HG02938 (cell line): ENCODE results near the gene SLC2A6.

Source experiments
- ATAC-seq: cut with Tn5 transposase; IDR thresholded peaks from one replicate; pipeline ENCODE4 v1.9.1; 2021; ENCODE audit warnings: mild to moderate bottlenecking, moderate library complexity; ENCODE audit not compliant: unreplicated experiment

Gene SLC2A6

GRCh38 chr9:133443248-133443647, 35.7 kb downstream of the SLC2A6 start:
- no peak for ATAC-seq

- no peak for ATAC-seq
Observed at GRCh38 chr9:133441571-133441970, 37.3 kb downstream of the SLC2A6 start.

- no peak for ATAC-seq
Observed at GRCh38 chr9:133440874-133441273, 38.0 kb downstream of the SLC2A6 start.

GRCh38 chr9:133439337-133439736, 39.6 kb downstream of the SLC2A6 start:
- no peak for ATAC-seq

GRCh38 chr9:133437753-133438531, 41.0 kb downstream of the SLC2A6 start:
- no peak for ATAC-seq

GRCh38 chr9:133436681-133437080, 42.2 kb downstream of the SLC2A6 start:
- no peak for ATAC-seq

- ATAC-seq: no peak
Observed at GRCh38 chr9:133433351-133433843, 45.5 kb downstream of the SLC2A6 start.

GRCh38 chr9:133430244-133430643, 48.7 kb downstream of the SLC2A6 start:
- no peak for ATAC-seq

- ATAC-seq: no peak
Observed at GRCh38 chr9:133429641-133430161, 49.2 kb downstream of the SLC2A6 start.

- no peak for ATAC-seq
Observed at GRCh38 chr9:133429214-133429613, 49.7 kb downstream of the SLC2A6 start.

- ATAC-seq: no peak
Observed at GRCh38 chr9:133428617-133429101, 50.2 kb downstream of the SLC2A6 start.

- ATAC-seq: no peak
Observed at GRCh38 chr9:133427658-133428348, 51.1 kb downstream of the SLC2A6 start.

GRCh38 chr9:133426011-133426410, 52.9 kb downstream of the SLC2A6 start:
- ATAC-seq: no peak

- ATAC-seq: no peak
Observed at GRCh38 chr9:133425049-133425632, 53.8 kb downstream of the SLC2A6 start.

- ATAC-seq: no peak
Observed at GRCh38 chr9:133424187-133424586, 54.7 kb downstream of the SLC2A6 start.

- no peak for ATAC-seq
Observed at GRCh38 chr9:133423216-133423615, 55.7 kb downstream of the SLC2A6 start.

- no peak for ATAC-seq
Observed at GRCh38 chr9:133421615-133422542, 57.0 kb downstream of the SLC2A6 start, which contains the start of gene ADAMTS13. TSS of gene ADAMTS13 (plus strand) at chr9:133422367. CDS start at chr9:133422444, 77 bp downstream.
